Stimulated activated effector memory CD8-positive, alpha-beta T cell treated with anti-CD3 and anti-CD28 coated beads, Interleukin-12 subunit alpha, Interleukin-12 subunit beta, amount 100 ng/mL, for 72 hours (primary cell): Measurements from ENCODE around the gene PRR18.
A peak's percentile ranks its signal among the peaks of the same experiment; 100 is the strongest.
"Not testable (repeated sequence)": the region's sequence is repeated elsewhere in the genome, so short reads cannot be mapped to it uniquely, and the experiment has no call there.

ENCODE experiments used
- ATAC-seq: fragments of 150-1000 bp; cut with Tn5 transposase; 2 replicates; pipeline ENCODE4 v1.10.0; 2021
- DNase-seq, 2 donors: peaks; one replicate each; pipeline ENCODE4 v3.0.0; 2021 to 2022; ENCODE audit warnings: low spot score in 2 of 2
- H3K27ac Mint-ChIP-seq: one replicate; pipeline ENCODE4 v1.8.0; 2022; ENCODE audit warnings: mild to moderate bottlenecking, mixed read lengths
- H3K36me3 Mint-ChIP-seq: one replicate; pipeline ENCODE4 v1.8.0; 2022; ENCODE audit warnings: mild to moderate bottlenecking, mixed read lengths
- H3K4me1 Mint-ChIP-seq: one replicate; pipeline ENCODE4 v1.8.0; 2022; ENCODE audit warnings: mixed read lengths
- H3K4me3 Mint-ChIP-seq: one replicate; pipeline ENCODE4 v1.8.0; 2022; ENCODE audit warnings: mild to moderate bottlenecking, mixed read lengths
- H3K9me3 Mint-ChIP-seq: one replicate; pipeline ENCODE4 v1.8.0; 2022; ENCODE audit warnings: mixed read lengths

PRR18 gene

GRCh38 chr6:166308033-166308768 lies at the start of gene PRR18:
PRR18 (minus strand) TSS chr6:166308392; CDS start chr6:166308142, 250 bp downstream.
- H3K27ac Mint-ChIP-seq, result no peak within 1 kb of the TSS
- no peaks in the 10 kb centered on the region for H3K4me1 Mint-ChIP-seq
- H3K4me3 Mint-ChIP-seq, result peak within 1 kb of the TSS; percentile 49
- DNase-seq (peak in 1 of 2 donors; percentile 53), ATAC-seq (peak; percentile 67)
- H3K9me3 Mint-ChIP-seq, result no peaks in the 10 kb centered on the region
- no peaks in the 10 kb centered on the region for H3K36me3 Mint-ChIP-seq

- Mint-ChIP-seq H3K4me3 (no peak overlapping the region), H3K4me1 (no peaks in the 10 kb centered on the region), H3K9me3 (peaks cover 2% of the 10 kb centered on the region), H3K36me3 (no peaks in the 10 kb centered on the region), H3K27ac (no peak overlapping the region)
- DNase-seq, result no peak
- no peak for ATAC-seq
These were observed 47.4 kb upstream of the PRR18 start for GRCh38 chr6:166355552-166355951.

GRCh38 chr6:166354965-166355364 lies 46.8 kb upstream of the PRR18 start:
- H3K9me3 Mint-ChIP-seq, result peaks cover 2% of the 10 kb centered on the region
- H3K4me1 Mint-ChIP-seq, result no peaks in the 10 kb centered on the region
- no peaks in the 10 kb centered on the region for H3K36me3 Mint-ChIP-seq
- no peak overlapping the region for H3K27ac Mint-ChIP-seq
- no peak overlapping the region for H3K4me3 Mint-ChIP-seq
- ATAC-seq, result no peak
- DNase-seq, result no peak

GRCh38 chr6:166354143-166354542 lies 46.0 kb upstream of the PRR18 start:
- Mint-ChIP-seq H3K36me3 (no peaks in the 10 kb centered on the region), H3K9me3 (peaks cover 6% of the 10 kb centered on the region), H3K4me3 (no peak overlapping the region), H3K27ac (no peak overlapping the region), H3K4me1 (no peaks in the 10 kb centered on the region)
- DNase-seq (no peak), ATAC-seq (no peak)

GRCh38 chr6:166353507-166353906 lies 45.3 kb upstream of the PRR18 start:
- Mint-ChIP-seq H3K27ac (no peak overlapping the region), H3K9me3 (peaks cover 7% of the 10 kb centered on the region), H3K4me3 (no peak overlapping the region), H3K36me3 (no peaks in the 10 kb centered on the region), H3K4me1 (no peaks in the 10 kb centered on the region)
- no peak for ATAC-seq
- no peak for DNase-seq

GRCh38 chr6:166352923-166353322 lies 44.7 kb upstream of the PRR18 start:
- no peak for DNase-seq
- Mint-ChIP-seq H3K36me3 (no peaks in the 10 kb centered on the region), H3K27ac (no peak overlapping the region), H3K4me1 (peaks cover 5% of the 10 kb centered on the region), H3K9me3 (peaks cover 4% of the 10 kb centered on the region), H3K4me3 (no peak overlapping the region)
- no peak for ATAC-seq

- Mint-ChIP-seq H3K4me1 (peaks cover 8% of the 10 kb centered on the region), H3K27ac (no peak overlapping the region), H3K36me3 (no peaks in the 10 kb centered on the region), H3K4me3 (no peak overlapping the region), H3K9me3 (peaks cover 4% of the 10 kb centered on the region)
- DNase-seq, result no peak
- no peak for ATAC-seq
These were observed 43.6 kb upstream of the PRR18 start for GRCh38 chr6:166351715-166352285.

GRCh38 chr6:166348305-166348949 lies 40.2 kb upstream of the PRR18 start:
- Mint-ChIP-seq H3K27ac (no peak overlapping the region), H3K36me3 (no peaks in the 10 kb centered on the region), H3K4me3 (no peak overlapping the region), H3K9me3 (peaks cover 4% of the 10 kb centered on the region), H3K4me1 (peaks cover 8% of the 10 kb centered on the region)
- ATAC-seq, result peak; percentile 43
- DNase-seq, result no peak

- peaks cover 1% of the 10 kb centered on the region for H3K36me3 Mint-ChIP-seq
- H3K4me1 Mint-ChIP-seq, result peaks cover 9% of the 10 kb centered on the region
- ATAC-seq (no peak), DNase-seq (no peak)
- H3K27ac Mint-ChIP-seq, result no peak overlapping the region
- H3K9me3 Mint-ChIP-seq, result peaks cover 4% of the 10 kb centered on the region
- no peak overlapping the region for H3K4me3 Mint-ChIP-seq
These were observed 38.8 kb upstream of the PRR18 start for GRCh38 chr6:166346965-166347364.

- Mint-ChIP-seq H3K9me3 (peaks cover 4% of the 10 kb centered on the region), H3K36me3 (peaks cover 6% of the 10 kb centered on the region), H3K27ac (no peak overlapping the region), H3K4me3 (no peak overlapping the region), H3K4me1 (peaks cover 15% of the 10 kb centered on the region)
- DNase-seq (no peak), ATAC-seq (no peak)
These were observed 38.3 kb upstream of the PRR18 start for GRCh38 chr6:166346449-166346848.

- not testable (repeated sequence) for DNase-seq, H3K9me3 Mint-ChIP-seq, ATAC-seq, H3K27ac Mint-ChIP-seq, H3K4me3 Mint-ChIP-seq, H3K36me3 Mint-ChIP-seq
- peaks cover 16% of the 10 kb centered on the region for H3K4me1 Mint-ChIP-seq
These were observed 37.5 kb upstream of the PRR18 start for GRCh38 chr6:166345672-166346071.

GRCh38 chr6:166344921-166345320 lies 36.7 kb upstream of the PRR18 start:
- H3K36me3 Mint-ChIP-seq, H3K4me3 Mint-ChIP-seq, ATAC-seq, H3K9me3 Mint-ChIP-seq, H3K27ac Mint-ChIP-seq, DNase-seq: not testable (repeated sequence)
- H3K4me1 Mint-ChIP-seq, result peaks cover 16% of the 10 kb centered on the region

- peaks cover 16% of the 10 kb centered on the region for H3K4me1 Mint-ChIP-seq
- peaks cover 1% of the 10 kb centered on the region for H3K9me3 Mint-ChIP-seq
- H3K4me3 Mint-ChIP-seq, result no peak overlapping the region
- H3K27ac Mint-ChIP-seq, result no peak overlapping the region
- DNase-seq, result no peak
- no peak for ATAC-seq
- peaks cover 6% of the 10 kb centered on the region for H3K36me3 Mint-ChIP-seq
These were observed 36.0 kb upstream of the PRR18 start for GRCh38 chr6:166344240-166344639.

- no peak for ATAC-seq
- peak overlapping the region; percentile 80 for H3K4me3 Mint-ChIP-seq
- peaks cover 13% of the 10 kb centered on the region for H3K4me1 Mint-ChIP-seq
- H3K9me3 Mint-ChIP-seq, result no peaks in the 10 kb centered on the region
- peak overlapping the region; percentile 84 for H3K27ac Mint-ChIP-seq
- DNase-seq, result no peak
- peaks cover 6% of the 10 kb centered on the region for H3K36me3 Mint-ChIP-seq
These were observed 34.9 kb upstream of the PRR18 start for GRCh38 chr6:166343150-166343487.

GRCh38 chr6:166342349-166343149 lies 34.4 kb upstream of the PRR18 start, which contains the start of gene SFT2D1:
SFT2D1 (minus strand) TSS chr6:166342545; CDS start chr6:166342481, 64 bp downstream.
- peak within 1 kb of the TSS; percentile 84 for H3K27ac Mint-ChIP-seq
- H3K36me3 Mint-ChIP-seq, result peaks cover 9% of the 10 kb centered on the region
- DNase-seq (peak; percentile 75 to 96), ATAC-seq (peak; percentile 86)
- H3K4me3 Mint-ChIP-seq, result peak within 1 kb of the TSS; percentile 80
- H3K9me3 Mint-ChIP-seq, result no peaks in the 10 kb centered on the region
- H3K4me1 Mint-ChIP-seq, result peaks cover 8% of the 10 kb centered on the region
